HL-60 (cell line): ENCODE results near the gene SLC25A15.

Source experiments
- DNase-seq, 2 experiments: peaks; one replicate each; pipeline ENCODE4 v3.0.0-alpha.2; 2010 to 2020; ENCODE audit warnings: low read depth in 1 of 2, low spot score in 1 of 2
- H3K27ac ChIP-seq: fragments of 250-450 bp; sonication (Bioruptor Pico); replicated peaks from 2 replicates; pipeline ENCODE4 v1.5.1; 2020; ENCODE audit warnings: mild to moderate bottlenecking, moderate library complexity
- H3K27me3 ChIP-seq: fragments of 250-450 bp; sonication (Bioruptor Pico); 2 replicates; pipeline ENCODE4 v1.5.1; 2021; ENCODE audit warnings: mild to moderate bottlenecking, moderate library complexity; ENCODE audit not compliant: insufficient read depth, poor library complexity, severe bottlenecking
- H3K4me3 ChIP-seq: replicated peaks from 2 replicates; pipeline ENCODE4 v1.5.1; 2011; ENCODE audit warnings: mild to moderate bottlenecking, control low read depth, low read length; ENCODE audit not compliant: insufficient read depth
- CTCF ChIP-seq: IDR thresholded peaks from one replicate; pipeline ENCODE4 v1.5.1; 2011; ENCODE audit warnings: low read length, control low read depth, inconsistent platforms; ENCODE audit not compliant: insufficient read depth
- GABPA ChIP-seq: IDR thresholded peaks from 2 replicates; pipeline ENCODE4 v1.6.1; 2012; ENCODE audit warnings: low read depth
- POLR2AphosphoS5 ChIP-seq: IDR thresholded peaks from 2 replicates; pipeline ENCODE4 v1.6.1; 2012; ENCODE audit warnings: low read depth
- SPI1 ChIP-seq: IDR thresholded peaks from 2 replicates; pipeline ENCODE4 v1.6.1; 2012; ENCODE audit warnings: low read depth, mild to moderate bottlenecking, borderline replicate concordance
- TF ChIP-seq, protein P1 (sequence below): IDR thresholded peaks from 2 replicates; pipeline ENCODE4 v1.6.1; 2012; ENCODE audit warnings: low read depth; ENCODE audit not compliant: insufficient replicate concordance

The SLC25A15 gene

GRCh38 chr13:40798380-40798779 is 9.0 kb downstream of the SLC25A15 start:
- Histone ChIP-seq H3K4me3 (no peak overlapping the region), H3K27me3 (no peaks in the 10 kb centered on the region), H3K27ac (peak overlapping the region; percentile 65)
- no peak for TF ChIP-seq SPI1
- TF ChIP-seq GABPA: no peak
- no peak for TF ChIP-seq CTCF
- TF ChIP-seq, protein P1, sequence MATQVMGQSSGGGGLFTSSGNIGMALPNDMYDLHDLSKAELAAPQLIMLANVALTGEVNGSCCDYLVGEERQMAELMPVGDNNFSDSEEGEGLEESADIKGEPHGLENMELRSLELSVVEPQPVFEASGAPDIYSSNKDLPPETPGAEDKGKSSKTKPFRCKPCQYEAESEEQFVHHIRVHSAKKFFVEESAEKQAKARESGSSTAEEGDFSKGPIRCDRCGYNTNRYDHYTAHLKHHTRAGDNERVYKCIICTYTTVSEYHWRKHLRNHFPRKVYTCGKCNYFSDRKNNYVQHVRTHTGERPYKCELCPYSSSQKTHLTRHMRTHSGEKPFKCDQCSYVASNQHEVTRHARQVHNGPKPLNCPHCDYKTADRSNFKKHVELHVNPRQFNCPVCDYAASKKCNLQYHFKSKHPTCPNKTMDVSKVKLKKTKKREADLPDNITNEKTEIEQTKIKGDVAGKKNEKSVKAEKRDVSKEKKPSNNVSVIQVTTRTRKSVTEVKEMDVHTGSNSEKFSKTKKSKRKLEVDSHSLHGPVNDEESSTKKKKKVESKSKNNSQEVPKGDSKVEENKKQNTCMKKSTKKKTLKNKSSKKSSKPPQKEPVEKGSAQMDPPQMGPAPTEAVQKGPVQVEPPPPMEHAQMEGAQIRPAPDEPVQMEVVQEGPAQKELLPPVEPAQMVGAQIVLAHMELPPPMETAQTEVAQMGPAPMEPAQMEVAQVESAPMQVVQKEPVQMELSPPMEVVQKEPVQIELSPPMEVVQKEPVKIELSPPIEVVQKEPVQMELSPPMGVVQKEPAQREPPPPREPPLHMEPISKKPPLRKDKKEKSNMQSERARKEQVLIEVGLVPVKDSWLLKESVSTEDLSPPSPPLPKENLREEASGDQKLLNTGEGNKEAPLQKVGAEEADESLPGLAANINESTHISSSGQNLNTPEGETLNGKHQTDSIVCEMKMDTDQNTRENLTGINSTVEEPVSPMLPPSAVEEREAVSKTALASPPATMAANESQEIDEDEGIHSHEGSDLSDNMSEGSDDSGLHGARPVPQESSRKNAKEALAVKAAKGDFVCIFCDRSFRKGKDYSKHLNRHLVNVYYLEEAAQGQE: no peak
- peak; percentile 44; the same call in 1 of the 2 replicates for TF ChIP-seq POLR2AphosphoS5
- DNase-seq: peak in 1 of 2 experiments; percentile 87

DNA sequence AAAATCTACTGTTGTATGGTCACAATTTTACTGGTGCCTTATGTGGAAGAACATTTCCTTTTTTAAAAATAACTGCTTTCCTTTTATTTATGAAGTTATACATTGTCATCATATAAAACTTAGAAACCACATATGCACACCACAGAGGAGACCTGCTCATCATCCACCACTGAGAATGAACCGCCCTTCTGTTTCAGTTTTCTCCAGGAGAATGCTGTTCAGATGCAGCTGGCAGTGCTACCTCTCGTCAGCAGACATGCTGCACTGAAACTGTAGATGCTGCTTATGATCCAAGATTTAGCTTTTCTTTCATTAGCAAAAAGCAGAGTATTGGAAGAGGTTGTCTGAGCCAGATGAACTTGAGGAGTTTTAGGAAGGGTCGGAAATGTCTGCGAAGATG is 10.1 kb downstream of the SLC25A15 start:
- Histone ChIP-seq H3K27ac (no peak overlapping the region), H3K4me3 (no peak overlapping the region)

GRCh38 chr13:40800559-40800958 is 11.1 kb downstream of the SLC25A15 start:
- no peak for DNase-seq
- Histone ChIP-seq H3K4me3 (no peak overlapping the region), H3K27me3 (no peaks in the 10 kb centered on the region), H3K27ac (no peak overlapping the region)
- no peak for TF ChIP-seq POLR2AphosphoS5
- no peak for TF ChIP-seq GABPA
- TF ChIP-seq CTCF: no peak
- TF ChIP-seq SPI1: no peak
- TF ChIP-seq, protein P1: no peak

More for the DNA sequence above, 10.1 kb downstream of the SLC25A15 start:
- TF ChIP-seq SPI1: no peak
- no peak for TF ChIP-seq CTCF
- no peak for TF ChIP-seq POLR2AphosphoS5
- TF ChIP-seq, protein P1: no peak
- TF ChIP-seq GABPA: no peak
- DNase-seq: no peak
- no peaks in the 10 kb centered on the region for H3K27me3 ChIP-seq
